GM11168 (cell line): ENCODE results near the gene AEBP1.

Experiments used
- in situ Hi-C: fragments of 300-500 bp; cut with MboI; formaldehyde crosslinking; loops from one replicate; pipeline ENCODE4 v1.12.0; 2022; ENCODE audit warnings: low sequenced_read_pairs; ENCODE audit not compliant: unreplicated experiment

Gene AEBP1

GRCh38 chr7:44134943-44135628 lies 30.9 kb downstream of the AEBP1 start:
- in situ Hi-C loops: no loop called here

DNA sequence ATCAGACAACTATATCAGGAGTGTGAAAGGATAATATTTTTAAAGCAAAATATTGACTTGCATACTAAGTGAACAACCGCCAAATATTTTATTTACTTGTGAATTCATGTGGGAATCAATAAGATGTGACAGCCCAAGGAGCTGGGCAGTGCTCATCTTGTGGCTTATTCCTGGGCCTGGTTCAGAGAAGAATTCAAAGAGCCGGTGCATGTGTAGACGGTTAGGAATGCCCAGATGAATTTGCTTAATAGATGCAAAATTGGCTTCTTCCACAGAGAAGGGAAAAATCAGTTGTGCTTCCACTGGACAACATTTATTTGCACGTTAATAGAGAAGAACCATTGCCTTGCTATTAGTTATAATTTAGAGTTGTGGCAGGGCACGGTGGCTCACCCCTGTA lies 32.6 kb downstream of the AEBP1 start:
- in situ Hi-C loops: no loop called here

GRCh38 chr7:44138698-44139097 lies 34.6 kb downstream of the AEBP1 start:
- in situ Hi-C loops: no loop called here

DNA sequence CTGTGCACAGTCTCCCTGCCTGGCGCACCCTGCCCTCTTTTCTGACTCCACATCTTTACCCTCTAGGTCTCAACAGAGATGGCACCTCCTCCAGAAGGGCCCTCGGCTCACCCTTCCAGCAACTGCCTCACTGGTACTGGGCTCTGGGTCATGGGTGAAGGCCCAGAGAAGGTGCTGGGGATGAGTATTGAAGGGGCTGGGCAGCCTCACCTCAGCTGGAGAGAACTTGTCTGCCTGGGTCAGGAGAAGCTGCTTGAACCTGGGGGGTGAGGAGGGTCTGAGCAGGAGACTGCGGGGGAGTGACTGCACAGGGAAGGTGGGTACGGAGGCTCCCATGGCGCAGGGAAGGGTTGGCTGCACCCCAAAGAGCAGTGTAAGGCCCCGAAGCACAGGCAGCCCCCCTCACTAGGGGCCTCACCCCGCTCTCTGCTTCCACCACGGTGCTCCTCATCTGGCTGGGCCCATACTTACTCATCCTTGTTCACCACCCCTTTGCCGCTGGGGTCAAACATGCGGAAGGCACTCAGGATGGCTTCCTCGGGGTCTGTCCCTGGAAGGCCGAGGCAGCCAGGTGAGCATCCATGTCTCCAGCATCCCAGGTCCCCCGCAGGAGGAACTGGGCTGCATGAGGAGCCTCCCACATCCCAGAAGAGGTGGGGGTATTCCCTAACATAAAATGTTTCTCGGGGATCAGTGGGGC lies 35.3 kb downstream of the AEBP1 start:
- in situ Hi-C loops: no loop called here

GRCh38 chr7:44140341-44140740 lies 36.2 kb downstream of the AEBP1 start:
- in situ Hi-C loops: no loop called here

- in situ Hi-C loops: no loop called here
Observed at GRCh38 chr7:44141221-44141850, 37.2 kb downstream of the AEBP1 start, which contains the start of gene MYL7. TSS of gene MYL7 (minus strand) at chr7:44141332. CDS start at chr7:44141305, 27 bp downstream.

- in situ Hi-C loops: no loop called here
Observed at GRCh38 chr7:44142028-44142427, 37.9 kb downstream of the AEBP1 start.

- in situ Hi-C loops: no loop called here
Observed at GRCh38 chr7:44143646-44144250, 39.6 kb downstream of the AEBP1 start.

DNA sequence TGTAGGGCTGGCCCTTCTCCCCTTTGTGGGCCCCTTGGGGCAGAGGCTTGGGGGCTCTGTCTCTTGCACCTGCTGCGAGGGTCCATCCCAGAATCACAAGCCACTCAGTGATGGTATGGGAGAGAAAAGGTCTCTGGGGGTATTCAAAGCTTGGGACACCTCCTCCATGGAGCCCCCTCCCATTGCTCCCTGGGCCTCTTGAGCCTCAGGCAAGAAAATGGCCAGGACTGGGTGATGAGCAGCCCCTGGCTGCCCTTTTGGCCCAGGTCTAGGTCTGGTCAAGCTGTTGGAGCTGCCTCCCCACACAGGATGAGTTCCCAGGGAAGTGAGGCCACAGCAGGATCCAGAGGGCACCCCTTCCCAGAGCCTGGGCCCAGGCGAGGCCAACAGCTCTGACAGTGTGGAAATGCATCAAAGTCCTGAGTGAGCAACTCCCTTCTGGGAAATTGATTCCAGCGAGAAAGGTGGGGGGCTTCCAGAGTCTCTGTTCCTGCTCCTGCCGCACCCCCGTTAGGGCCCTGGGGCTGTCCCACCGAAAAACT lies 40.4 kb downstream of the AEBP1 start:
- in situ Hi-C loops: no loop called here

GRCh38 chr7:44144968-44145478 lies 40.9 kb downstream of the AEBP1 start:
- in situ Hi-C loops: no loop called here

GRCh38 chr7:44145479-44145968 lies 41.4 kb downstream of the AEBP1 start:
- in situ Hi-C loops: no loop called here

DNA sequence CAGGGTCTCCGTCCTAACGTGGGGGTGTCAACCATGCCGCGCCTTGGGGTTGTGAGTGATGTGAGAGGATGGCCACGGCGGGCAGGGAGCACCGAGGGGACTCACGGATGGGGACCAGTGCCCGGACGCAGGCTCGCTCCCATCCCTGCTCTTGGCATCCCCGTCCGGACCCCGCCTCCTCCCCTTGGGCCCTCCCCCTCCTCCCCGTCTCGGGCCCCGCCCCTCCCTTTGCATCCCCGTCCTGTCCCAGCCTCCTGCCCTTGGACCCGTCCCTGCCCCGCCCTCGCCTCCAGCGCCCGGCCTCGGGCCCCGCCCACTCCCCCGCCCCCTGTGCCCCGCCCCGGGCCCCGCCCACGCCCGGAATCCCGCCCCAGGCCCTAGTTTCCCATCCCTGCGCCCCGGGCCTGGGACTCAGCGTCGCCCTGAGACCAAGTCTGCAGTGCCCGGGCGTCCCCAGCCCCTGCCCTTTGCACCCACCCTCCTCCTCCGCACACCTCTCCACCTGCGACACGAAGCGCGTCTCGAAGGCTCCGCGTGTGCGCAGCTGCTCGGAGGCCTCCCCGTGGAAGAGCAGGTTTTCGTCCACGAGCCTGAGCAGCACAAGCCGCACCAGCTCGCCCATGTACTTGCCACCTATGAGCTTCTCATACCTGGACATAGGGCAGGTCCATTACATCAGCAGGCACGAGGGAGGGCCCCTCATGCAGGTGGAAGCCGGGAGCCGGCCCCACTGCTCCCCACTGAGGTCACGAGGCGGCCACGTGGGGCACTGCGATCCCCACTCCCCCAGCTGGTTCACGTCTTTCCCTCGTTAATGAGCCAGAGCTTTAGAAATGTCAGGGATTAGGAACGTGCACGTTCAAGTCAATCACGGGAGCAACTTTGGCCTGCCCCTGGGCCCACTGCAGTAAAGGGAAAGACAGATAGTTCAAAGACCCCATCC lies 42.1 kb downstream of the AEBP1 start:
- in situ Hi-C loops: no loop called here

DNA sequence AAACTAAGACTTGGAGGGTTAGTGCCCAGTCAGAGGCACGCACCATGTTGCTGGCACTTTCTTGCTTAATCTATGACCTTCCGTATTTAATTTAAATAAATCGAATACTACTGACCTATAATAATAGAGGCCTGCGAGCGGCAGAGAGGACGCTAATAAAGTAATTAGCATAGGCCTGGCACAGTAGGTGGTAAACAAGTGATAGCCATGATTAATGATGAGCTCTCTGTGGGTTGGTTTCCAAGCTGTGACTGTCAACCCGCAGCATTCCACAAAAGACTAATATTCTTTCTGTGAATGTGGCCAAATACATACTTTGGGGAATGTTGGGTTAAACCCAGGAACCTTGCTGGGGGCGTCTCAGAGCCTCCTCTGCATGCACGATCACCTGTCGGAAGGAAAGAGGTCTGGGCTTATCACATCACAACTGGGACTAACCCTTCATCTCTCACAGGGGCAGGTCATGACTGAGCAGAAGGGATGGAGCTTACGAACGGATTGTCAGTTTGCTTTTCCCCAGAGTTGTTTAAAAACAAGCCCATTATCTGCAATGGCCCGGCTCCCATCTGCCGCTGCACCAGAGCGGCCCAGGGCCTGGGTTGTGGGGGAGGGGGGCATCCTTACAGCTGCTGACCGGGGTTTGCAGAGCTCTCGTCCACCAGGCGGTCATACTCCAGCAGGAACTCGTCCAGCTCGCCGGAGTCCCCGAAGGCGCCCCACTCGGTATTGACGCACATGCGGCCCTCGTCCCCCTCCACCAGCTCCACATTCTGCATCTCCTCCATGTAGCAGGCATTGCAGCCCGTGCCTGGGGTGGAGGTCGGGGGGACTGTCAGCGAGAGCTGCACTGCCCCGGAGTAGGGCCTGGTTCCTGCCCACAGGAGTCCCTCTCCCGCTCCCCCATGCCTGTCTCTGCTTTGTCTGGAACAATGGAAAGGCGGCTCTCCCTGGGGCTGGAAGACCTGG lies 43.2 kb downstream of the AEBP1 start:
- in situ Hi-C loops: no loop called here

DNA sequence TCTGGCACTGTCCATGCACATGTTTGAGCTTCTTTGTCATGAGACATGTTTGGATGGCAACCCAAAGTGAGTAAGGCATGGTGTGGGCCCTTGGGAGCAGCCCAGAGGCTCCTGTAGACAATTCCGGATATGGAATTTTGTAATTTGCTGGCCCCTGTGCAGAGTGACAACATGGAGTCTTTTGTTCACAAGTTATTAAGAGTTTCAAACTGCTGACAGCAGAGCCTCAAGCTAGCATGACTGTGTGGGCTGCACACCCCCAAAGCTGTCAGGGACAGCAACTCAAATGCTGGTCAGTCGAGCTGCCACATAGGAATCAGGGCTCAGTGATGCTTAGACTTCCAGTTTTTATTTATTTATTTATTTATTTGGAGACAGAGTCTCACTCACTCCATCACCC lies 44.0 kb downstream of the AEBP1 start:
- in situ Hi-C loops: no loop called here

DNA sequence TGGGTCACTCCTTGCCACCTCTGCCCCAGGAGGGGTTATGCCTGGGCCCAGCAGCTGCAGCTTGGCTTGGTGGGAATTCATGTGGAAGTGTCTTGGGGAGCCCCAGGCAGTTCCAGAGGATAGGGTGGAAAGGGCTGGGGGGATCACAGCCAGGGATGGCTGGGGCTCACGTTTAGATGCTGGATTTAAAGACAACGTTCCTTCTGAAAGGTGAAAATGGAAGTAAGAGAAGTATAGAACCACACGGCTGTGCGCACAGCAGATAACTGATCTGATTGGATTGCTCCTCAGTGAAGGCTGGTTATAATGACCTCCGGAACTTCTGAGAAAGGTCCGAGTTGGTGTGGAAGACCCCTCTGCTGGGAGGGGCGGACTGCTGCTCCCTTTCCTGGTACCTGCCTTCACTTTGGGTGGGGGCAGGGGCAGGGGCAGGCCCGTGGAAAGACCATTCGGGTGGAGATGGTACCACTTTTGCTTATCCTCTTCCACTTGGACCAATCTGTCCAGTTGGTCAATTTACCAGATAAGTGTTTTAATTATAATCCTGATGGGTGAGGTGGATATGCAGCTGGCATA lies 44.9 kb downstream of the AEBP1 start:
- in situ Hi-C loops: no loop called here

DNA sequence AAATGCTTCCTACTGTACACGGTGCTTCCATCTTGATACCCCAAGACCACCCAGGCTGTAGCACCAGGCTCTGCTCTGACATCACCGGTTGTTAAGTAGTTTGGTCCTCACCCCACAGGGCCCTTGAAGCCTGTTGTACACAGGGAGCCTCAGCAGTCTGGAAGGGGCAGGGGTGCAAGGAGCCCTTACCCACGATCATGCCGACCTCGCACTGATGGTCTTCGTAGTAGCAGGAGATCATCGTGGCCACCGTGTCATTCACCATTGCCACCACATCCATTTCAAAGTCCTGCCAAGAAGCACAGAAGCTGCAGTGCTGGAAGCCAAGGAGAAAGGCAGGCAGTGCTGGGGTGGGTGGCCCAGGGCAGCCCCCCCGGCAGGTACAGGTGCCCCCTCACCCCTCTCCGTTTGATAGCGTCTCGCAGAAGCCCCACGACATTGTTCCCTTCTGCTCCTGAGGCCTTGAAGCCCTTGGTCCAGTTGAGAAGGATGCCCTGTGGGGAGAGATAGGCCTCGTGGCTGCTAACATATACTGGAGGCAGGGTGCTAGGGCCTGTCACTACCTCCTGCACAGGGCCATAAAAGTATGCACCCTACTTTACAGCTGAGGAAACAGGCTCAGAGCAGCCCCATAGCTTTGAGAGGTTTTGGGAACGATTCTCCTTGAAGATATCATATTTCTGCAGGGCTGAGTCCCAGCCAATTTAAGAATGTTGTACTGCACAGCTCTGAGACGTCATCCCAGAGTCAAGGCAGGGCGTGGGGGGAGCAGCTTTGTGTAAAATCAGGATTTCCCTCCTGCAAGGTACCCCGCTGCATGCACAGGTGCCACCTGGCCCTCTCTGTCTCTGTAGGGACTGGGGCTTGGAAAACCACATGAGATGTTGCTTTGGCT lies 45.7 kb downstream of the AEBP1 start:
- in situ Hi-C loops: no loop called here

GRCh38 chr7:44150466-44150832 lies 46.3 kb downstream of the AEBP1 start:
- in situ Hi-C loops: no loop called here
